Measurements from ENCODE around the gene TAS2R19. TPM values are rescaled to one million over a fixed set of nuclear protein-coding genes. Genes with fewer than 3 reads are reported as not detected.

Gene TAS2R19
- total RNA-seq, 4 donors from 2014 or later = 0.29 to 5.9 (median 2.1) TPM

DNA sequence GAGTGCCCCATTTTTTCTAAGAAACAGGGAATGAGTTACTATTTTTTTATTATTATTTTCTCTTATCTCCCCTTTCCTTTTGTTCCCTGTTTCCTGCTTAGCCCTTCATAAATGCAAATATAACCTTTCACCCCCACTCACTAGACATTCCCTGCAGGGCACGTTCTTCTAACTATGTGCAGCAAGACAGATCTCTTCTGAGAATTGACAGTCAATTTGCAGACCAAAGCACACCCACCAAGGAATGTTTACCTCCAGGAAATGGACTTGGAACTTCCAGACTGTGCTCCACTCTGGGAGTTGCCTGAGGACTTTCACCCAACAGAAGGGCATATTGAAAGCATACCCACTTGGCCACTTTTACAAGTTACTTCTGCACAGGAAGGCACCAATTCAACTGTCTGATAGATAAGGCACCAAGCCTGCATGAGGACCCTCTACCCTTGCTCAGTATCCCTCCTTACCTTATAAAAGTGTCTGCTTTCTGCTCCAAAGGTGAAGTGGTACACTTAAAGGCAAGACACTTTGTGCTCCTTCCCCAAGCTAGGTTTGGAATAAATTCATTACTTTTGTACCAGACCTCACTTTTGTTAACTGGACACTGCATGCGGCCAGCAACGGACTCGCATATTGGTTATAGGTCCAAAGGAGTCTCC lies 6.5 kb downstream of the TAS2R19 start:
- DNase-seq = no peak

GRCh38 chr12:11014234-11014633 lies 8.2 kb downstream of the TAS2R19 start:
- Histone ChIP-seq H3K4me1 (no peaks in the 10 kb centered on the region), H3K27me3 (no peaks in the 10 kb centered on the region), H3K27ac (no peak overlapping the region), H3K4me3 (no peak overlapping the region), H3K36me3 (peaks cover 0 to 5% (median 0%) of the 10 kb centered on the region in 3 donors), H3K9me3 (no peaks in the 10 kb centered on the region)
- intact Hi-C loops (cut with DNase I) = no loop called here
- TF ChIP-seq CTCF (IDR thresholded peaks at IDR 0.05) (no peak), POLR2A (IDR thresholded peaks at IDR 0.05) (no peak)
- DNase-seq = no peak

More for the DNA sequence above, 6.5 kb downstream of the TAS2R19 start:
- Histone ChIP-seq H3K27ac (no peak overlapping the region), H3K27me3 (no peaks in the 10 kb centered on the region), H3K36me3 (peaks cover 0 to 5% (median 0%) of the 10 kb centered on the region in 3 donors), H3K4me1 (no peaks in the 10 kb centered on the region), H3K4me3 (no peak overlapping the region), H3K9me3 (no peaks in the 10 kb centered on the region)
- TF ChIP-seq POLR2A (IDR thresholded peaks at IDR 0.05) (no peak), CTCF (IDR thresholded peaks at IDR 0.05) (no peak)
- WGBS, 2 donors = 90 to 94% methylated on average over 4 of the region's 4 CpGs
- intact Hi-C loops (cut with DNase I) = no loop called here

- H3K27me3 ChIP-seq = no peaks in the 10 kb centered on the region
- 97 to 100% methylated on average over 1 of the region's 1 CpG for WGBS, 2 donors
- intact Hi-C loops (cut with DNase I) = no loop called here
- no peaks in the 10 kb centered on the region for H3K4me1 ChIP-seq
- H3K9me3 ChIP-seq = no peaks in the 10 kb centered on the region
- H3K27ac ChIP-seq = no peak overlapping the region
- no peak for DNase-seq
- no peak overlapping the region for H3K4me3 ChIP-seq
- H3K36me3 ChIP-seq = no peaks in the 10 kb centered on the region
- TF ChIP-seq CTCF (IDR thresholded peaks at IDR 0.05) = no peak
- TF ChIP-seq POLR2A (IDR thresholded peaks at IDR 0.05) = no peak
Measured at GRCh38 chr12:11007608-11008007, 14.8 kb downstream of the TAS2R19 start.

- no peaks in the 10 kb centered on the region for H3K9me3 ChIP-seq
- TF ChIP-seq CTCF (IDR thresholded peaks at IDR 0.05) (no peak), POLR2A (IDR thresholded peaks at IDR 0.05) (no peak)
- peaks cover 0 to 7% (median 0%) of the 10 kb centered on the region in 3 donors for H3K36me3 ChIP-seq
- no peaks in the 10 kb centered on the region for H3K4me1 ChIP-seq
- H3K4me3 ChIP-seq = no peak within 1 kb of the TSS
- no peak for DNase-seq
- no peaks in the 10 kb centered on the region for H3K27me3 ChIP-seq
- no peak within 1 kb of the TSS for H3K27ac ChIP-seq
- intact Hi-C loops (cut with DNase I) = no loop called here
Measured at GRCh38 chr12:10998204-10998603, 24.2 kb downstream of the TAS2R19 start, which contains the start of gene TAS2R20. Gene TAS2R20 (minus strand): TSS chr12:10998304. CDS start chr12:10997875, 429 bp downstream.

DNA sequence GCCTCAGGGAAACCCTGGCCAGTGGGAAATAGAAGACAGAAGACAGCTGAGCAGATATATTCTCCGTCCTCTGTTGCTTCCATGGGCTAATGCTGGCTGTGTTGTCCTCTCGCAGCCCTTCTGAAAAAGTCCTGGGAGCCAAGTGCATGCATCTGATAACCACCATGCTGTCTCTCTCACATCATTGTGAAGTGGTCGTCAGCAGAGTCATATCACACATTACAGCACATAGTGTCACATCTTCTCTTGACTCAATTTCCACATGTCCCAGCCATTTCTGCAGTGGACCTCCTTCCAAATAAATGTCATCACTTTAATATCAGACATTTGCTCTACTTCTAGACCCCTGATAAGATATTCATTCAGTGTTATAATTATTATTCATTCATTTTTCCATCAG lies 28.1 kb downstream of the TAS2R19 start:
- 85 to 87% methylated on average over 3 of the region's 3 CpGs for WGBS, 2 donors
- H3K36me3 ChIP-seq = peaks cover 0 to 7% (median 0%) of the 10 kb centered on the region in 3 donors
- H3K27me3 ChIP-seq = no peaks in the 10 kb centered on the region
- no peak for DNase-seq
- H3K4me1 ChIP-seq = no peaks in the 10 kb centered on the region
- no peak overlapping the region for H3K27ac ChIP-seq
- H3K9me3 ChIP-seq = peaks cover 0 to 5% (median 0%) of the 10 kb centered on the region in 3 donors
- no peak overlapping the region for H3K4me3 ChIP-seq
- intact Hi-C loops (cut with DNase I) = no loop called here
- TF ChIP-seq POLR2A (IDR thresholded peaks at IDR 0.05) (no peak), CTCF (IDR thresholded peaks at IDR 0.05) (no peak)
